HG03469 (cell line): ENCODE measurements around the gene MSH6.

ENCODE experiments used
- ATAC-seq: cut with Tn5 transposase; IDR thresholded peaks from one replicate; pipeline ENCODE4 v1.9.1; 2021; ENCODE audit warnings: mild to moderate bottlenecking, moderate library complexity, moderate number of reproducible peaks; ENCODE audit not compliant: unreplicated experiment

Gene MSH6

GRCh38 chr2:47778698-47779425 lies 4.1 kb upstream of the MSH6 start:
- no peak for ATAC-seq

DNA sequence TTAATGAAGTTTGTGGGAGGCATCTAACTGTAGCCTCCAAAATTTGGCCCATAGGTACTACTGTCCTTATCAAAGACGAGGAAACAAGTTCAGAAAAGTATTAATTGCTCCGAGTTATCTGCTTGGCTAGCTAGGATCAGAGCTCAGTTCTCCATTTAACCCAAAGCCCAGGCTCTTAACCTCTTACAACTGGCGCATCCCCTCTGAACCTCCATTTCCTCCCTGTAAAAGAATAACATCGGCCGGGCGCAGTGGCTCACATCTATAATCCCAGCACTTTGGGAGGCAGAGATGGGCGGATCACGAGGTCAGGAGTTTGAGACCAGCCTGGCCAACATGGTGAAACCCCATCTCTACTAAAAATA lies 3.5 kb upstream of the MSH6 start:
- no peak for ATAC-seq

GRCh38 chr2:47782381-47782670 lies 619 bp upstream of the MSH6 start:
- ATAC-seq, result no peak

GRCh38 chr2:47783486-47784351 lies 774 bp downstream of the MSH6 start:
- peak; percentile 7 for ATAC-seq

- ATAC-seq, result no peak
These were observed 1.5 kb downstream of the MSH6 start for GRCh38 chr2:47784352-47784851.

GRCh38 chr2:47785986-47786385 lies 3.0 kb downstream of the MSH6 start:
- ATAC-seq, result no peak

- ATAC-seq, result no peak
These were observed 13.2 kb downstream of the MSH6 start for GRCh38 chr2:47796090-47796697.

- ATAC-seq, result no peak
These were observed 15.7 kb downstream of the MSH6 start for GRCh38 chr2:47798631-47799030.

DNA sequence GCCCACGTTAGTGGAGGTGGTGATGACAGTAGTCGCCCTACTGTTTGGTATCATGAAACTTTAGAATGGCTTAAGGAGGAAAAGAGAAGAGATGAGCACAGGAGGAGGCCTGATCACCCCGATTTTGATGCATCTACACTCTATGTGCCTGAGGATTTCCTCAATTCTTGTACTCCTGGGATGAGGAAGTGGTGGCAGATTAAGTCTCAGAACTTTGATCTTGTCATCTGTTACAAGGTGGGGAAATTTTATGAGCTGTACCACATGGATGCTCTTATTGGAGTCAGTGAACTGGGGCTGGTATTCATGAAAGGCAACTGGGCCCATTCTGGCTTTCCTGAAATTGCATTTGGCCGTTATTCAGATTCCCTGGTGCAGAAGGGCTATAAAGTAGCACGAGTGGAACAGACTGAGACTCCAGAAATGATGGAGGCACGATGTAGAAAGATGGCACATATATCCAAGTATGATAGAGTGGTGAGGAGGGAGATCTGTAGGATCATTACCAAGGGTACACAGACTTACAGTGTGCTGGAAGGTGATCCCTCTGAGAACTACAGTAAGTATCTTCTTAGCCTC lies 16.2 kb downstream of the MSH6 start:
- no peak for ATAC-seq

- ATAC-seq, result no peak
These were observed 18.2 kb downstream of the MSH6 start for GRCh38 chr2:47801118-47801517.

DNA sequence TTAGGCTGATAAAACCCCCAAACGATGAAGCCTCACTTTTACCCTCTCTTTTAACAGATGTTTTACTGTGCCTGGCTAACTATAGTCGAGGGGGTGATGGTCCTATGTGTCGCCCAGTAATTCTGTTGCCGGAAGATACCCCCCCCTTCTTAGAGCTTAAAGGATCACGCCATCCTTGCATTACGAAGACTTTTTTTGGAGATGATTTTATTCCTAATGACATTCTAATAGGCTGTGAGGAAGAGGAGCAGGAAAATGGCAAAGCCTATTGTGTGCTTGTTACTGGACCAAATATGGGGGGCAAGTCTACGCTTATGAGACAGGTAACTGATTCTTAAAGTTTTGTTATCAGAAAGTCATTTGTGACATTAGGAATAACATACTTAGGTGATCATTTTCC lies 20.4 kb downstream of the MSH6 start:
- ATAC-seq, result no peak

GRCh38 chr2:47803770-47804169 lies 20.8 kb downstream of the MSH6 start:
- no peak for ATAC-seq

DNA sequence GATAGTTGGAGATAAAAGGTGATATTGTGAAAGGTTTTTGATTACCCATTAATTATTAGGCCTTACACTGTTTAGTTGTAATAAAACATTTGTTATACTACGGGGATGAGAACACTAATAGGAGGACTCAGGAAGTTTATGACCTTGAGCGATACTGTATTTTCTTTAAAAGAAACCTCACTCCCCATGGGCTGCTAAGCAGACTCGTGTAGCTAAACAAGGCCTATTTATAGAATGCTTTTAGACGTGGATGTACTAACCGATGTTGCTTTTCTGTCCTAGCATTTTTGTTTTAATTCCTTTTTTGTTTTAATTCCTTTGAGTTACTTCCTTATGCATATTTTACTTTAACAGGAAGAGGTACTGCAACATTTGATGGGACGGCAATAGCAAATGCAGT lies 22.9 kb downstream of the MSH6 start:
- ATAC-seq, result no peak

GRCh38 chr2:47808614-47809013 lies 25.7 kb downstream of the MSH6 start:
- ATAC-seq, result no peak

- ATAC-seq, result no peak
These were observed 27.0 kb downstream of the MSH6 start for GRCh38 chr2:47809903-47810302.

DNA sequence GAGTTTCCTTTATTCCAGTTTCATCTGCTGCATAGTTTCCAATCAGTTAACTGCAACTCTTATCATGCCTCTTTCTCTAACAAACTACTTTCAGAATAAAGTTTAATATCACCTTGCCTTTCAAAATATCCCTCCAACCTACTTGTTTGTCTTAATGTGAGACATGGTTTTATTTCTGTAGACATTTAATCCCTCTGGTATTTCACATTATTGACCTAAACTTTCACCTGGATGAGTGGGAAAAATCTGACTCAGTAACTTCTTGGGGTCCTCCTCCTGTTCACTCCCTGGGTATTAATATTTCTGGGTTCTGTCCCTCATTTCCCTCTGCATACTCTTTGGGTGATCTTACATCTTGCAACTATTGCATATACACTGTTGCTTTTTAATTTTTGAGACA lies 27.9 kb downstream of the MSH6 start:
- no peak for ATAC-seq

DNA sequence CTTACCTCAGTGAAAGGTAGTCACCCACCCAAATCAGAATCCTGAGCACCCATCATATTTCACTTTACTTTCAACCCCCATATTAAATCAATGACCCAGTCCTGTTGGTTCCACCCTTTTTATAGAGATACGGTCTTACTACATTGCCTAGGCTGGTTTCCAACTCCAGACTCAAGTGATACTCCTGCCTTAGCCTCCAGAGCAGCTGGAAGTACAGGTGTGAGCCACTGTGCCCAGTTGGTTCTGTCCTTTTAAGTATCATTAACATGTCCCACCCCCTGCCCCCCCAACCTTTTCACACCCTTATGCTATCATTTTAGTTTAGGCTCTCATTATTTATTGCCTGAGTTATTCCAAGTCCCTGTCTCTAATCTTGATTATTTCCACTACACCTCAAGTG lies 28.7 kb downstream of the MSH6 start:
- ATAC-seq, result no peak

GRCh38 chr2:47815764-47816163 lies 32.8 kb downstream of the MSH6 start:
- no peak for ATAC-seq

- ATAC-seq, result no peak
These were observed 35.8 kb downstream of the MSH6 start for GRCh38 chr2:47818777-47819176.

DNA sequence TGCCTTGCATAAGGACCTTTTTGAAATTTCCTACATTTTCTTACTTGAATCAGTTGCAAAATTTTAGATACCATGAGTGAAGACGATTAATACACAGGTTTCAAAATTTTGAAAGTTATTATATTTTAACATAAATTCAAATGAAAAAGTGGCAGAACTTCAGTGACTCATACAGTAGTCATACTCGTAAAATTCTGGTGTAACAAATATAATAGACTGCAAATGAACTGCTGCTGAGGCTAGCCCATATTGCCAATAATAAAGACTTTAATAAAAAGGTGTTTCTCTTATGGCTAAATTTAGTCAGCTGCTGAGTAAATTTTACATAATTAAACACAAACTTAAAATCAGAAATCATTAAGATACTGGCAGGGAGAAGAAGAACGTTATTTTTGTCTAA lies 36.9 kb downstream of the MSH6 start:
- ATAC-seq, result no peak

DNA sequence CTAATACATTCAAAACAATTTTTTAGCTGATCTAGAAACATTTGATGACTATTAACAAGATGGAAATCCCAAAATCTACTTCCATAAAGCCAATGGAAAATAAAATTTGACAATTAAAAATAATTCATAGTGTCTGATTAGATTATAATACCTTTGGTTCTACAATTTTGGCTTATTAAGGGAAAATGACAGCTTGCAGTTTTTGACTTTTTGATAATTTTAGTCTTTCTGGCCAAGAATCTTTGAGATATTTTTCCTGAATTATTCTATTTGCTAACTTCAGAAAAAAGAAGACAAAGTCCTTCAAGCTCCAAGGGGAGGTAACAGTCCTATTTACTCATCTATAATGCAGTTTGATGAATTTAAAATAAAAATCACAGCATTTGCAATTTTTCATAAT lies 39.6 kb downstream of the MSH6 start:
- no peak for ATAC-seq
